Measurements from ENCODE around the gene C12orf43.

C12orf43 gene

GRCh38 chr12:120978296-120979219 lies 37.7 kb downstream of the C12orf43 start, which contains the start of gene HNF1A:
Gene HNF1A, plus strand, starts transcription at chr12:120978543. Its CDS starts 226 bp downstream, at chr12:120978769.
- no peak for DNase-seq (ENCODE audit: low read depth, low spot score)

GRCh38 chr12:120977531-120978295 lies 38.6 kb downstream of the C12orf43 start:
- no peak for DNase-seq (ENCODE audit: low read depth, low spot score)

GRCh38 chr12:120972870-120973543 lies 43.3 kb downstream of the C12orf43 start:
- no peak for DNase-seq (ENCODE audit: low read depth, low spot score)

- peak; percentile 32 for DNase-seq (ENCODE audit: low read depth, low spot score)
Observed at GRCh38 chr12:120971299-120972180, 44.7 kb downstream of the C12orf43 start.

- DNase-seq (ENCODE audit: low read depth, low spot score), result no peak
Observed at GRCh38 chr12:120970310-120970709, 46.0 kb downstream of the C12orf43 start.

GRCh38 chr12:120965534-120966091 lies 50.7 kb downstream of the C12orf43 start:
- no peak for DNase-seq (ENCODE audit: low read depth, low spot score)

GRCh38 chr12:120964298-120964697 lies 52.0 kb downstream of the C12orf43 start:
- DNase-seq (ENCODE audit: low read depth, low spot score), result no peak

GRCh38 chr12:120962532-120963020 lies 53.7 kb downstream of the C12orf43 start:
- DNase-seq (ENCODE audit: low read depth, low spot score), result no peak

- no peak for DNase-seq (ENCODE audit: low read depth, low spot score)
Observed at GRCh38 chr12:120961604-120962531, 54.4 kb downstream of the C12orf43 start.

- no peak for DNase-seq (ENCODE audit: low read depth, low spot score)
Observed at GRCh38 chr12:120960657-120961056, 55.6 kb downstream of the C12orf43 start.

- no peak for DNase-seq (ENCODE audit: low read depth, low spot score)
Observed at GRCh38 chr12:120959111-120959878, 57.0 kb downstream of the C12orf43 start.

- DNase-seq (ENCODE audit: low read depth, low spot score), result no peak
Observed at GRCh38 chr12:120956579-120957300, 59.5 kb downstream of the C12orf43 start.

GRCh38 chr12:120955232-120955631 lies 61.1 kb downstream of the C12orf43 start:
- no peak for DNase-seq (ENCODE audit: low read depth, low spot score)

- no peak for DNase-seq (ENCODE audit: low read depth, low spot score)
Observed at GRCh38 chr12:120950807-120951206, 65.5 kb downstream of the C12orf43 start.
